Liver (tissue), 2 donors: Measurements from ENCODE around the gene ABTB2.

Experiments used
- ZBTB33 ChIP-seq: IDR thresholded peaks from 2 replicates; pipeline ENCODE4 v1.6.1; 2016; ENCODE audit warnings: antibody characterized with exemption
- TF ChIP-seq, protein P1 (sequence below): fragments of 150-350 bp; IDR thresholded peaks from 2 replicates; pipeline ENCODE4 v1.5.1; 2017; ENCODE audit warnings: improper control_type of control experiment, low read depth, low read length; ENCODE audit not compliant: missing input control
- donor health status: healthy.

DNA sequence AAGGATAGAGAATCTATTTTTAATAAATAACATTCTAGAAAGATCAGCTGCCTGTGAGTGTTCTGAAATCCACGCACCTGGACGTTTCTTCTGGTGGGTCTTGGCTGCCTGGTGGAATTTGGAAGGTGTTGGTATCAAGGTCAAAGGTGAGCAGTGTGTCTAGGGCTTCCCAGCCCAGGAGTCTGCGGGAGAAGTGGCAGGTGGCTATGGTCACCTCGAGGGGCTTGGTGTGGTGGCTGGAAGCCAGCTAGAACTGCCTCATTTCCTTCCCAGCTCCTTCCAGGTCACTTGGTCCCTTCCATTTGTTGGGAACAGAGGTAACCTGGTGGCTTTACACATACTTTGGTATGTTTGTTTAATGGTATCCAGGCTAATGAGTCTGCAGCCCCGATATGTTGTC lies 210.9 kb downstream of the ABTB2 start:
- TF ChIP-seq, protein P1, sequence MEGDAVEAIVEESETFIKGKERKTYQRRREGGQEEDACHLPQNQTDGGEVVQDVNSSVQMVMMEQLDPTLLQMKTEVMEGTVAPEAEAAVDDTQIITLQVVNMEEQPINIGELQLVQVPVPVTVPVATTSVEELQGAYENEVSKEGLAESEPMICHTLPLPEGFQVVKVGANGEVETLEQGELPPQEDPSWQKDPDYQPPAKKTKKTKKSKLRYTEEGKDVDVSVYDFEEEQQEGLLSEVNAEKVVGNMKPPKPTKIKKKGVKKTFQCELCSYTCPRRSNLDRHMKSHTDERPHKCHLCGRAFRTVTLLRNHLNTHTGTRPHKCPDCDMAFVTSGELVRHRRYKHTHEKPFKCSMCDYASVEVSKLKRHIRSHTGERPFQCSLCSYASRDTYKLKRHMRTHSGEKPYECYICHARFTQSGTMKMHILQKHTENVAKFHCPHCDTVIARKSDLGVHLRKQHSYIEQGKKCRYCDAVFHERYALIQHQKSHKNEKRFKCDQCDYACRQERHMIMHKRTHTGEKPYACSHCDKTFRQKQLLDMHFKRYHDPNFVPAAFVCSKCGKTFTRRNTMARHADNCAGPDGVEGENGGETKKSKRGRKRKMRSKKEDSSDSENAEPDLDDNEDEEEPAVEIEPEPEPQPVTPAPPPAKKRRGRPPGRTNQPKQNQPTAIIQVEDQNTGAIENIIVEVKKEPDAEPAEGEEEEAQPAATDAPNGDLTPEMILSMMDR = no peak
- no peak for TF ChIP-seq ZBTB33
